GM23248 (cell line): ENCODE measurements around the gene FRZB.

Source experiments
- EZH2 ChIP-seq: fragments of 200-600 bp; sonication (generic); IDR thresholded peaks from 2 replicates; pipeline ENCODE4 v1.6.1; 2018; ENCODE audit warnings: antibody characterized with exemption, mild to moderate bottlenecking; ENCODE audit not compliant: insufficient read depth, poor library complexity, severe bottlenecking
- EZH2phosphoT487 ChIP-seq: fragments of 200-600 bp; sonication (generic); IDR thresholded peaks from 2 replicates; pipeline ENCODE4 v1.6.1; 2018; ENCODE audit warnings: antibody characterized with exemption, moderate library complexity, mild to moderate bottlenecking, low read depth; ENCODE audit not compliant: insufficient read depth

GRCh38 chr2:182784058-182784706 lies 82.3 kb downstream of the FRZB start:
- no peak for TF ChIP-seq EZH2phosphoT487
- TF ChIP-seq EZH2 = no peak
